Trophoblast cell (in vitro differentiated cells and primary cell): ENCODE results near the gene CCDC18.

ENCODE experiments used
- DNase-seq, 2 donors: peaks; one replicate each; pipeline ENCODE4 v3.0.0-alpha.2; 2016
- H2AFZ ChIP-seq: 2 replicates; pipeline ENCODE4 v1.6.1; 2013; ENCODE audit warnings: low read length, moderate library complexity, mild to moderate bottlenecking; ENCODE audit not compliant: insufficient read depth, poor library complexity
- H2AK5ac ChIP-seq: 2 replicates; pipeline ENCODE4 v1.6.1; 2013; ENCODE audit warnings: mild to moderate bottlenecking, low read length
- H2BK120ac ChIP-seq: 2 replicates; pipeline ENCODE4 v1.6.1; 2013; ENCODE audit warnings: low read length, mild to moderate bottlenecking, moderate library complexity; ENCODE audit not compliant: insufficient read depth, poor library complexity
- H2BK12ac ChIP-seq: 2 replicates; pipeline ENCODE4 v1.6.1; 2013; ENCODE audit warnings: mild to moderate bottlenecking, low read length, moderate library complexity
- H2BK5ac ChIP-seq: 2 replicates; pipeline ENCODE4 v1.6.1; 2013; ENCODE audit warnings: low read length, low read depth, moderate library complexity, mild to moderate bottlenecking; ENCODE audit not compliant: poor library complexity
- H3K14ac ChIP-seq: 2 replicates; pipeline ENCODE4 v1.6.1; 2013; ENCODE audit warnings: mild to moderate bottlenecking, low read length
- H3K18ac ChIP-seq: 2 replicates; pipeline ENCODE4 v1.6.1; 2013; ENCODE audit warnings: mild to moderate bottlenecking, low read length
- H3K23ac ChIP-seq: 2 replicates; pipeline ENCODE4 v1.6.1; 2013; ENCODE audit warnings: low read length
- H3K27ac ChIP-seq: 2 replicates; pipeline ENCODE4 v1.5.1; 2013; ENCODE audit warnings: low read depth, mild to moderate bottlenecking, inconsistent platforms, low read length, moderate library complexity
- H3K27me3 ChIP-seq: 2 replicates; pipeline ENCODE4 v1.6.1; 2013; ENCODE audit warnings: inconsistent platforms, mild to moderate bottlenecking, low read length, moderate library complexity; ENCODE audit not compliant: insufficient read depth
- H3K36me3 ChIP-seq, 2 experiments: 1 replicate in 1 of 2; 2 replicates in 1 of 2; pipeline ENCODE4 v1.6.1; 2013; ENCODE audit warnings: low read length in 2 of 2, mild to moderate bottlenecking in 2 of 2, moderate library complexity in 1 of 2; ENCODE audit not compliant: insufficient read depth in 2 of 2, control insufficient read depth in 1 of 2
- H3K4ac ChIP-seq: 2 replicates; pipeline ENCODE4 v1.6.1; 2013; ENCODE audit warnings: low read depth, mild to moderate bottlenecking, low read length, moderate library complexity
- H3K4me1 ChIP-seq, 2 experiments: 1 replicate in 1 of 2; 2 replicates in 1 of 2; pipeline ENCODE4 v1.6.1; 2013; ENCODE audit warnings: low read length in 2 of 2, mild to moderate bottlenecking in 2 of 2, moderate library complexity in 1 of 2; ENCODE audit not compliant: insufficient read depth in 2 of 2, control insufficient read depth in 1 of 2
- H3K4me2 ChIP-seq: 2 replicates; pipeline ENCODE4 v1.6.1; 2013; ENCODE audit warnings: inconsistent platforms, mild to moderate bottlenecking, low read length, moderate library complexity
- H3K4me3 ChIP-seq: 2 replicates; pipeline ENCODE4 v1.5.1; 2013; ENCODE audit warnings: mild to moderate bottlenecking, low read depth, low read length, inconsistent platforms
- H3K79me1 ChIP-seq: one replicate; pipeline ENCODE4 v1.6.1; 2013; ENCODE audit warnings: low read length
- H3K79me2 ChIP-seq: 2 replicates; pipeline ENCODE4 v1.6.1; 2013; ENCODE audit warnings: low read length, mild to moderate bottlenecking; ENCODE audit not compliant: control insufficient read depth, insufficient read depth, poor library complexity
- H3K9ac ChIP-seq: 2 replicates; pipeline ENCODE4 v1.6.1; 2013; ENCODE audit warnings: mild to moderate bottlenecking, low read length
- H3K9me3 ChIP-seq: 2 replicates; pipeline ENCODE4 v1.6.1; 2013; ENCODE audit warnings: low read depth, mild to moderate bottlenecking, control low read depth, inconsistent platforms, low read length; ENCODE audit not compliant: insufficient read depth
- H4K12ac ChIP-seq: 2 replicates; pipeline ENCODE4 v1.6.1; 2013; ENCODE audit warnings: low read depth, mild to moderate bottlenecking, low read length, moderate library complexity
- H4K8ac ChIP-seq: 2 replicates; pipeline ENCODE4 v1.6.1; 2013; ENCODE audit warnings: low read depth, mild to moderate bottlenecking, low read length, moderate library complexity
- H4K91ac ChIP-seq: one replicate; pipeline ENCODE4 v1.6.1; 2013; ENCODE audit warnings: low read depth, mild to moderate bottlenecking, low read length, moderate library complexity
- WGBS: extraction: QIAGEN DNeasy Blood & Tissue Kit; methylation state at CpG from one replicate; pipeline ENCODE4 v1.1.7; 2013; ENCODE audit warnings: missing lambda C conversion rate; ENCODE audit not compliant: insufficient read length, insufficient coverage; ENCODE audit errors: extremely low coverage; 5-methylcytosine and 5-hydroxymethylcytosine counted together

Gene CCDC18

DNA sequence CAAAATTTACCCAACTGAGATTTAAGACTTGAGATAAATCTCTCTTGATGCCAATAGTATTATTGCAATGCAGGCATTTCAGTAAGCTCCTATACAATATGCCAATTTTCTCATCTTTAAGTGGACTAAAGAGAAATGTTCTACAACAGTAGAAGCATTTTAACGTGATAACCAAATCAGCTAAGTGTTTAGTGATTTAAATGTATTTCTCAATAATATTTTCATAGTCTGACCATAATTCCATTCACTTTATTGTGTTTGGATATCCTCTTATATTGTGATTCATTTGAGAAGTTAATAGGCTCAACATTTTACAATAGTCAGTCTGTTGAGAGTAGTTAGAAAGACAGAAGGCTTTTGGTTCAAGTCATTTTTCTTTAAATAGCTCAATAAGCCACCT lies 120.6 kb downstream of the CCDC18 start:
- no peak overlapping the region for H3K23ac ChIP-seq
- H3K4me3 ChIP-seq = no peak overlapping the region
- no peak overlapping the region for H3K14ac ChIP-seq
- H3K4me2 ChIP-seq = no peak overlapping the region
- H2BK5ac ChIP-seq = no peak overlapping the region
- WGBS = no CpG with 5 or more reads among the region's 1 CpG
- no peak overlapping the region for H2BK120ac ChIP-seq
- no peak overlapping the region for H3K18ac ChIP-seq
- H2AFZ ChIP-seq = no peak overlapping the region
- H3K4me1 ChIP-seq = peaks cover 0 to 2% of the 10 kb centered on the region in 2 experiments
- no peaks in the 10 kb centered on the region for H3K36me3 ChIP-seq
- H3K79me1 ChIP-seq = no peaks in the 10 kb centered on the region
- H4K8ac ChIP-seq = no peak overlapping the region
- H3K9ac ChIP-seq = no peak overlapping the region
- H3K4ac ChIP-seq = no peak overlapping the region
- no peak overlapping the region for H2AK5ac ChIP-seq
- DNase-seq = no peak
- H3K27me3 ChIP-seq = no peaks in the 10 kb centered on the region
- H3K9me3 ChIP-seq = no peaks in the 10 kb centered on the region
- no peak overlapping the region for H4K12ac ChIP-seq
- H2BK12ac ChIP-seq = no peak overlapping the region
- H3K79me2 ChIP-seq = no peaks in the 10 kb centered on the region
- H3K27ac ChIP-seq = no peak overlapping the region
- no peak overlapping the region for H4K91ac ChIP-seq

DNA sequence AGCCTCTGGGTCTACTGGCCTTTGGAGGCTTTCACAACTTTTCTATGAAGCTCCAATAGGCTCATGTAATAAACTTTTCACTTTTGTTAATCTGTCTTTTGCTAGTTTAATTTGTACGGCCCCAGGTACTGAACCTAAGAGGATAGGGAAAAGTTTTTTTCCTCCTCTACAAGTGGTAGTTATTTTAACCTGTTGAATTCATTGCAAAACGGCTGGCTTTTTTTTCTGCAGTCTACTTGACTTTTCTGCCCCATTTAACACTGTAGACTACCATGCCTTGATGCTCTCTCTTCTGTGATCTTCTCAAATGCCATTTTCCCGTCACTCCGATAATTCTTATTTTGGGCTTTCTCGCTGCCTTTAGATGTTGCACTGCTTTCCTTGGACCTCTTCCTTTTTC lies 121.6 kb downstream of the CCDC18 start:
- H2BK5ac ChIP-seq = no peak overlapping the region
- no peaks in the 10 kb centered on the region for H3K36me3 ChIP-seq
- no peak overlapping the region for H3K4ac ChIP-seq
- no peaks in the 10 kb centered on the region for H3K79me2 ChIP-seq
- no peak overlapping the region for H3K9ac ChIP-seq
- no peak overlapping the region for H3K4me3 ChIP-seq
- no peak overlapping the region for H2AK5ac ChIP-seq
- H4K12ac ChIP-seq = no peak overlapping the region
- no peak overlapping the region for H2BK12ac ChIP-seq
- H3K18ac ChIP-seq = no peak overlapping the region
- no peaks in the 10 kb centered on the region for H3K9me3 ChIP-seq
- no peak overlapping the region for H4K8ac ChIP-seq
- DNase-seq = no peak
- H2BK120ac ChIP-seq = no peak overlapping the region
- no peaks in the 10 kb centered on the region for H3K27me3 ChIP-seq
- no peak overlapping the region for H2AFZ ChIP-seq
- no peaks in the 10 kb centered on the region for H3K79me1 ChIP-seq
- no peak overlapping the region for H3K27ac ChIP-seq
- no peak overlapping the region for H4K91ac ChIP-seq
- H3K23ac ChIP-seq = no peak overlapping the region
- no CpG with 5 or more reads among the region's 5 CpGs for WGBS
- H3K4me1 ChIP-seq = no peaks in the 10 kb centered on the region
- H3K14ac ChIP-seq = no peak overlapping the region
- no peak overlapping the region for H3K4me2 ChIP-seq

DNA sequence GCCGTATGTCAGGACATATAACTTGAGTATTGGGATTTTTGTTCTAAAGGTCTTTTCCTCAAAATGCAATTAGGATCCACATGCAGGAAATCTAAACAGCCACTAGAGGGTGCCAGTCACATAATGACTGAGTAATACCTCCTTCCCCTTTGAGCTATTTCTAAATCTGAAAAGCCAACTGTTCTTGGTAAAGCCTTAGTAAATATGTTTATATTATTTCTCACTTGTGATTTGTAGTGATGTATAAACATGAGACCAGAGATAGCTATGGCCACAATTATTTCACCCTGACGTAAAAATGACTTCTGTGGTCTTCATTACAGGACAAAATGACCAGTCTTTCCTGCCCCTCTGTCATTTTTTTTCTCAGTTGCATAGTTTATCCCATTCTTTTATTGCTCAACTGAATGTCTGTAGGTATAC lies 124.2 kb downstream of the CCDC18 start:
- no peak overlapping the region for H3K4me3 ChIP-seq
- no peaks in the 10 kb centered on the region for H3K79me2 ChIP-seq
- no peaks in the 10 kb centered on the region for H3K27me3 ChIP-seq
- no peaks in the 10 kb centered on the region for H3K9me3 ChIP-seq
- H3K27ac ChIP-seq = no peak overlapping the region
- H2BK120ac ChIP-seq = no peak overlapping the region
- H3K36me3 ChIP-seq = no peaks in the 10 kb centered on the region
- H3K18ac ChIP-seq = no peak overlapping the region
- no peak overlapping the region for H2AK5ac ChIP-seq
- no peaks in the 10 kb centered on the region for H3K79me1 ChIP-seq
- H3K4ac ChIP-seq = no peak overlapping the region
- H4K91ac ChIP-seq = no peak overlapping the region
- no peaks in the 10 kb centered on the region for H3K4me1 ChIP-seq
- no peak overlapping the region for H2BK5ac ChIP-seq
- H2AFZ ChIP-seq = no peak overlapping the region
- no peak overlapping the region for H3K9ac ChIP-seq
- no peak overlapping the region for H3K23ac ChIP-seq
- WGBS = no CpG with 5 or more reads among the region's 2 CpGs
- no peak overlapping the region for H3K4me2 ChIP-seq
- peak; percentile 30 to 86 for DNase-seq
- no peak overlapping the region for H4K12ac ChIP-seq
- no peak overlapping the region for H4K8ac ChIP-seq
- no peak overlapping the region for H2BK12ac ChIP-seq
- no peak overlapping the region for H3K14ac ChIP-seq

DNA sequence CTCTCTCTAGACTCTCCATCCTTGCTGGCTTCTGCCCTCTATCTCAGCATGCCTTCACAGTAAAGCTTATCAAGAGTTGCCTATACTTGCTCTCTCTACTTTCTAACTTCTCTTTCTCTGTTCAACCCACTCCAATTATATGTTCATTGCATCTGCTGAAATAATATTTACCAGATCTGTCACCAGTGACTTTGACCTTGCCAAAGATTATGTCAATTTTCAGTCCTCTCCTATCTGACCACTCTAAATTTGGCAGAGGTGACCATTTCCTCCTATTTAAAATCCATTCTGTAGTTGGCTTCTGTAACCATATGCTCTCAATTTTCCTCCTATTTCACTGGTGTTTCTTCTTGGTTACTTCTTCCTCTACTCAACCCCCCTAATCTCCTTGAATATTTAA lies 126.4 kb downstream of the CCDC18 start:
- H2AFZ ChIP-seq = no peak overlapping the region
- H3K36me3 ChIP-seq = no peaks in the 10 kb centered on the region
- H3K79me2 ChIP-seq = no peaks in the 10 kb centered on the region
- no peak overlapping the region for H3K4me2 ChIP-seq
- no peak overlapping the region for H3K27ac ChIP-seq
- no peak overlapping the region for H3K4ac ChIP-seq
- no peak overlapping the region for H3K18ac ChIP-seq
- H3K4me3 ChIP-seq = no peak overlapping the region
- no peak overlapping the region for H3K14ac ChIP-seq
- H3K23ac ChIP-seq = no peak overlapping the region
- no peaks in the 10 kb centered on the region for H3K9me3 ChIP-seq
- H2BK12ac ChIP-seq = no peak overlapping the region
- no peak overlapping the region for H2AK5ac ChIP-seq
- DNase-seq = no peak
- no peak overlapping the region for H3K9ac ChIP-seq
- H3K79me1 ChIP-seq = no peaks in the 10 kb centered on the region
- no peak overlapping the region for H4K8ac ChIP-seq
- no peak overlapping the region for H2BK120ac ChIP-seq
- no peak overlapping the region for H2BK5ac ChIP-seq
- no peaks in the 10 kb centered on the region for H3K27me3 ChIP-seq
- H4K91ac ChIP-seq = no peak overlapping the region
- no peaks in the 10 kb centered on the region for H3K4me1 ChIP-seq
- H4K12ac ChIP-seq = no peak overlapping the region
